ENCODE measurements around the gene MAGOHB. TPM values are rescaled to one million over a fixed set of nuclear protein-coding genes. Genes with fewer than 3 reads are reported as not detected.

The MAGOHB gene
- total RNA-seq, 1 experiment from 2014 or later: 134 TPM

GRCh38 chr12:10618338-10618987 is 5.1 kb upstream of the MAGOHB start:
- ChIA-PET POLR2A (no interaction called here), CTCF (no interaction called here)
- Histone ChIP-seq H3K27me3 (replicated peaks; ENCODE audit: control insufficient read depth, insufficient read depth, low read length) (no peaks in the 10 kb centered on the region), H3K4me1 (no peaks in the 10 kb centered on the region), H3K4me3 (ENCODE audit: low read depth, low read length) (no peak overlapping the region), H3K36me3 (ENCODE audit: control insufficient read depth, insufficient read depth, low read length) (no peaks in the 10 kb centered on the region), H3K9me3 (no peaks in the 10 kb centered on the region)
- intact Hi-C loops (cut with micrococcal nuclease; ENCODE audit: unreplicated experiment): no loop called here
- Mint-ChIP-seq H3K27me3 (ENCODE audit: insufficient read depth, unreplicated experiment) (no peaks in the 10 kb centered on the region), H3K4me1 (ENCODE audit: low read depth, unreplicated experiment) (peaks cover 6% of the 10 kb centered on the region), H3K36me3 (ENCODE audit: insufficient read depth, unreplicated experiment) (peaks cover 9% of the 10 kb centered on the region), H3K4me3 (ENCODE audit: unreplicated experiment) (no peak overlapping the region), H3K9me3 (ENCODE audit: unreplicated experiment) (no peaks in the 10 kb centered on the region), H3K27ac (ENCODE audit: unreplicated experiment) (no peak overlapping the region)
- no peak for DNase-seq
- BruUV-seq (replicated peaks): no TSS peak
- TF ChIP-seq CTCF (IDR thresholded peaks at IDR 0.05; ENCODE audit: insufficient read depth in 1 of 2, low read depth in 1 of 2, low read length in 1 of 2, severe bottlenecking in 1 of 2, unreplicated experiment in 1 of 2): no peak

GRCh38 chr12:10617863-10618262 is 4.5 kb upstream of the MAGOHB start:
- Histone ChIP-seq H3K9me3 (no peaks in the 10 kb centered on the region), H3K4me3 (ENCODE audit: low read depth, low read length) (no peak overlapping the region), H3K27me3 (replicated peaks; ENCODE audit: control insufficient read depth, insufficient read depth, low read length) (no peaks in the 10 kb centered on the region), H3K36me3 (ENCODE audit: control insufficient read depth, insufficient read depth, low read length) (no peaks in the 10 kb centered on the region), H3K4me1 (no peaks in the 10 kb centered on the region)
- ChIA-PET POLR2A (no interaction called here), CTCF (no interaction called here)
- DNase-seq: no peak
- intact Hi-C loops (cut with micrococcal nuclease; ENCODE audit: unreplicated experiment): no loop called here
- no TSS peak for BruUV-seq (replicated peaks)
- Mint-ChIP-seq H3K4me1 (ENCODE audit: low read depth, unreplicated experiment) (peaks cover 6% of the 10 kb centered on the region), H3K27me3 (ENCODE audit: insufficient read depth, unreplicated experiment) (no peaks in the 10 kb centered on the region), H3K9me3 (ENCODE audit: unreplicated experiment) (no peaks in the 10 kb centered on the region), H3K4me3 (ENCODE audit: unreplicated experiment) (no peak overlapping the region), H3K27ac (ENCODE audit: unreplicated experiment) (no peak overlapping the region), H3K36me3 (ENCODE audit: insufficient read depth, unreplicated experiment) (peaks cover 15% of the 10 kb centered on the region)
- TF ChIP-seq CTCF (IDR thresholded peaks at IDR 0.05; ENCODE audit: insufficient read depth in 1 of 2, low read depth in 1 of 2, low read length in 1 of 2, severe bottlenecking in 1 of 2, unreplicated experiment in 1 of 2): no peak

GRCh38 chr12:10615532-10615931 is 2.1 kb upstream of the MAGOHB start:
- ChIA-PET POLR2A (no interaction called here), CTCF (no interaction called here)
- DNase-seq: peak in 1 of 2 experiments; percentile 27
- intact Hi-C loops (cut with micrococcal nuclease; ENCODE audit: unreplicated experiment): no loop called here
- no peak overlapping the region for H3K4me3 Mint-ChIP-seq (ENCODE audit: unreplicated experiment)
- no TSS peak for BruUV-seq (replicated peaks)
- peaks cover 38% of the 10 kb centered on the region for H3K36me3 Mint-ChIP-seq (ENCODE audit: insufficient read depth, unreplicated experiment)
- no peaks in the 10 kb centered on the region for H3K27me3 Mint-ChIP-seq (ENCODE audit: insufficient read depth, unreplicated experiment)
- H3K36me3 ChIP-seq (ENCODE audit: control insufficient read depth, insufficient read depth, low read length): no peaks in the 10 kb centered on the region
- H3K4me1 ChIP-seq: peaks cover 5% of the 10 kb centered on the region; the same call in 1 of the 2 replicates
- no peak overlapping the region for H3K27ac Mint-ChIP-seq (ENCODE audit: unreplicated experiment)
- no peak for TF ChIP-seq CTCF (IDR thresholded peaks at IDR 0.05; ENCODE audit: insufficient read depth in 1 of 2, low read depth in 1 of 2, low read length in 1 of 2, severe bottlenecking in 1 of 2, unreplicated experiment in 1 of 2)
- no peaks in the 10 kb centered on the region for H3K9me3 ChIP-seq
- H3K27me3 ChIP-seq (replicated peaks; ENCODE audit: control insufficient read depth, insufficient read depth, low read length): no peaks in the 10 kb centered on the region
- peaks cover 20% of the 10 kb centered on the region for H3K4me1 Mint-ChIP-seq (ENCODE audit: low read depth, unreplicated experiment)
- no peaks in the 10 kb centered on the region for H3K9me3 Mint-ChIP-seq (ENCODE audit: unreplicated experiment)
- no peak overlapping the region for H3K4me3 ChIP-seq (ENCODE audit: low read depth, low read length)

Measured in Caco-2 (cell line).